ENCODE results near the gene ATP8B3.

The ATP8B3 gene

DNA sequence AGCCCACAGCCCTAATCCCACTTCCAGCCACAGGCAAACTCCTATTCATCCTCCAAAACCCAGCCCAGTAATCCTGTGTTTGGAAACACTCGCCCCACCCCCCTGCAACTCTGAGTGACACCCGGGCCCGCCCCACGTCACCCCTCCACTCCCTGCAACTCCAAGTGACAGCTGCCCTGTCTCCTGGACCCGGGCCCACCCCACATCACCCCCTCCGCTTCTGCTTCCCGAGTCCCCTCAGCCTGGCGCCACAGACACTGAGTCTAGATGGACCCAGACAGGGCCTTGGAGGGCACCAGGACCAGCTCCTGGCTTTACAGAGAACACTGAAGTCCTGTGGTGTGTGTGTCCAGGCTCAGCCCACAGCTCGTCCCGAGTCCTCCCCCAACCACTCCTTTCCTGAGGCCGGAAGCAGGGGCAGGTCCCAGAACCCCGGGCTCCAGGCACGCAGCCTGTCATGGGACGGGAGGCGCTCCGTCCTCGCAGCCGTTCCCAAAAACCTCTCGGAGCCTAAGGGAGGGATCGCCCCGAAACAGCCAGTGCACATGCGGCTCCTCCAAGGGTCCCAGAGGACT is 28.6 kb upstream of the ATP8B3 start:
- H3K23ac ChIP-seq (ENCODE audit: low read length): no peak overlapping the region
- H3K9ac ChIP-seq (ENCODE audit: low read length): no peak overlapping the region
- no peak overlapping the region for H2BK5ac ChIP-seq (ENCODE audit: low read length)
- no peak for DNase-seq
- no peak overlapping the region for H3K18ac ChIP-seq (ENCODE audit: low read length)
- no peaks in the 10 kb centered on the region for H3K4me1 ChIP-seq (ENCODE audit: control insufficient read depth, low read depth, low read length)
- H3K4me2 ChIP-seq (ENCODE audit: low read length): no peak overlapping the region
- no peak overlapping the region for H2BK15ac ChIP-seq (replicated peaks; ENCODE audit: low read depth)
- H3K56ac ChIP-seq (ENCODE audit: low read length): no peak overlapping the region
- no peak overlapping the region for H2AK5ac ChIP-seq (ENCODE audit: low read length)
- H3K79me2 ChIP-seq (ENCODE audit: control insufficient read depth, insufficient read depth, low read length): peaks cover 67% of the 10 kb centered on the region
- WGBS (ENCODE audit: extremely low coverage, insufficient coverage, low lambda C conversion rate): no CpG with 5 or more reads among the region's 22 CpGs
- H2BK120ac ChIP-seq (ENCODE audit: low read depth, low read length): no peak overlapping the region
- H4K5ac ChIP-seq (ENCODE audit: low read length): no peak overlapping the region
- H3K4me3 ChIP-seq (ENCODE audit: low read length): no peak overlapping the region
- no peaks in the 10 kb centered on the region for H3K36me3 ChIP-seq (ENCODE audit: control insufficient read depth, insufficient read depth, low read length)
- H4K8ac ChIP-seq (ENCODE audit: low read depth, low read length): no peak overlapping the region
- no peak overlapping the region for H3K27ac ChIP-seq (ENCODE audit: low read depth, low read length)
- H3K79me1 ChIP-seq (ENCODE audit: low read length): peaks cover 32% of the 10 kb centered on the region
- H3K27me3 ChIP-seq (ENCODE audit: insufficient read depth, low read length, poor library complexity): no peaks in the 10 kb centered on the region
- no peak overlapping the region for H3K4ac ChIP-seq (ENCODE audit: low read depth, low read length)

DNA sequence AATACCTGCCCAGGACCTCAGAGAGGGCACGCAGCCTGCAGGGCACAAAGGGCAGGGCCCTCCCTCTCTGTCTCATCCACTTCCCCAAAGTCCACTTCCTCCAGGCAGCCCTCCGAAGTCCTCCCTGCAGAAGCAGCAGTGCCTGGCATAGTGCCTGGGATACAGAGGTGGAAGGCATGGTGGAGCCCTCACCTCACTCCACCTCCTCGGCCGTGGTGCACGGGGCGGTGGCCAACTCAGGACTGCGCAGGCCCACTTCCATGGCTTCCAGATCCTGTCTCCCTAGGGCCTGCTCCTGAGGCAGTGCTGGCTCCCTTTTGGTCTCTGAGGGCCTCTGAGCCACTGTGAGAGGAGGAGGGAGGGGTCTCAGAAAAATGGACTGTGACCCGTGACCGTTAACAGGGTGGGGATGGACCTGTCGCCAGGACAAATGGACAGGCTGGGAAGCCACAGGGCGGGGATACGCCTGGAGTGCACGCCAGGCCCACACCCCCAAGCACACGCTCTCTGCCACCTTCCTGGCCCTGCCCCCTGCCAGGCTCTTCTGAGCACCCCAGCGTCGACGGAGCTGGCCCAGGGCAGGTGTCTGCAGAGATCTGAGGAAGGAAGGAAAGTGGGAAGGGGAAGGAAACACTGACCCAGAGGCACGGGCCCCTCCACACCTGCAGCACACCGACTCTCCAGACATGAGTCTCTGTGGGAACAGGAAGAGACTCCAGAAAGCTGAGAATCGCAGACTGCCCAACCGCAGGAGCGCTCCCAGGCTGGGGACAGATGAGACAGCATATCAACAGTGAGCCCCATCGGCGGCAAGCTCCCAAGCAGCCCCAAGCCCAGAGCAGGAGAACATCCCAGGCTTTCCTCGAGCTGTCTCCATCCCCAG is 27.8 kb upstream of the ATP8B3 start:
- no peak overlapping the region for H4K8ac ChIP-seq (ENCODE audit: low read depth, low read length)
- H4K5ac ChIP-seq (ENCODE audit: low read length): no peak overlapping the region
- H2BK15ac ChIP-seq (replicated peaks; ENCODE audit: low read depth): no peak overlapping the region
- no peaks in the 10 kb centered on the region for H3K27me3 ChIP-seq (ENCODE audit: insufficient read depth, low read length, poor library complexity)
- no peak overlapping the region for H3K23ac ChIP-seq (ENCODE audit: low read length)
- no peak overlapping the region for H2AK5ac ChIP-seq (ENCODE audit: low read length)
- H3K36me3 ChIP-seq (ENCODE audit: control insufficient read depth, insufficient read depth, low read length): no peaks in the 10 kb centered on the region
- H3K79me1 ChIP-seq (ENCODE audit: low read length): peaks cover 34% of the 10 kb centered on the region
- DNase-seq: no peak
- H2BK5ac ChIP-seq (ENCODE audit: low read length): no peak overlapping the region
- WGBS (ENCODE audit: extremely low coverage, insufficient coverage, low lambda C conversion rate): no CpG with 5 or more reads among the region's 25 CpGs
- H2BK120ac ChIP-seq (ENCODE audit: low read depth, low read length): no peak overlapping the region
- H3K4me2 ChIP-seq (ENCODE audit: low read length): no peak overlapping the region
- H3K79me2 ChIP-seq (ENCODE audit: control insufficient read depth, insufficient read depth, low read length): peaks cover 61% of the 10 kb centered on the region
- H3K18ac ChIP-seq (ENCODE audit: low read length): no peak overlapping the region
- no peak overlapping the region for H3K9ac ChIP-seq (ENCODE audit: low read length)
- H3K4me3 ChIP-seq (ENCODE audit: low read length): no peak overlapping the region
- H3K4me1 ChIP-seq (ENCODE audit: control insufficient read depth, low read depth, low read length): no peaks in the 10 kb centered on the region
- no peak overlapping the region for H3K4ac ChIP-seq (ENCODE audit: low read depth, low read length)
- no peak overlapping the region for H3K56ac ChIP-seq (ENCODE audit: low read length)
- no peak overlapping the region for H3K27ac ChIP-seq (ENCODE audit: low read depth, low read length)

DNA sequence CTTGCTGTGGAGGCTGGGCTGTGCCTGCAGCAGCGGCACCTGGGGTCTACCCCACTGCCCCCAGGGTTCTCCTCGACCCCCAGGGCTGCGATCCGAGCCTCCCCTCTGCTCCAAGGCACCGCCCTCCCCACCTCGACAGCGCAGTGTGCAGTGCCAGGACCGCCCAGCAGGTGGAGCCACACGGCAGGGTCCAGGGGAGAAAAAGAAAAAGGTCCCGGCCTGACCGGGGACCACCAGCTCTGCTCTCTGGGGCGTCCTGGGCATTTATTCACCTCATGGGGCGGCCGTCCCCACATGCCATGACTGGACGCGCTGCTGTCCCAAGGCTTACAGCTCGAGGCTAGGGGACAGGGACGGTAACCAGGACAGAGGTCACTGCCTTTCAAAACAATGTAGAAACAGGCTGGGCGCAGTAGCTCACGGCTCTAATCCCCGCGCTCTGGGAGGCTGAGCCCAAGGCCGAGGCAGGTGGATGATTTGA is 25.6 kb upstream of the ATP8B3 start:
- Histone ChIP-seq H3K79me2 (ENCODE audit: control insufficient read depth, insufficient read depth, low read length) (peaks cover 43% of the 10 kb centered on the region), H3K36me3 (ENCODE audit: control insufficient read depth, insufficient read depth, low read length) (no peaks in the 10 kb centered on the region), H3K9ac (ENCODE audit: low read length) (peak overlapping the region; percentile 32), H4K5ac (ENCODE audit: low read length) (no peak overlapping the region), H3K4me1 (ENCODE audit: control insufficient read depth, low read depth, low read length) (no peaks in the 10 kb centered on the region), H3K4ac (ENCODE audit: low read depth, low read length) (no peak overlapping the region), H3K23ac (ENCODE audit: low read length) (no peak overlapping the region), H3K18ac (ENCODE audit: low read length) (no peak overlapping the region), H3K4me3 (ENCODE audit: low read length) (no peak overlapping the region), H2BK120ac (ENCODE audit: low read depth, low read length) (no peak overlapping the region), H2BK5ac (ENCODE audit: low read length) (no peak overlapping the region), H3K4me2 (ENCODE audit: low read length) (no peak overlapping the region), H3K27me3 (ENCODE audit: insufficient read depth, low read length, poor library complexity) (no peaks in the 10 kb centered on the region), H3K56ac (ENCODE audit: low read length) (peak overlapping the region; percentile 60), H2AK5ac (ENCODE audit: low read length) (no peak overlapping the region), H3K27ac (ENCODE audit: low read depth, low read length) (no peak overlapping the region), H4K8ac (ENCODE audit: low read depth, low read length) (no peak overlapping the region), H3K79me1 (ENCODE audit: low read length) (peaks cover 28% of the 10 kb centered on the region), H2BK15ac (replicated peaks; ENCODE audit: low read depth) (no peak overlapping the region)
- no CpG with 5 or more reads among the region's 23 CpGs for WGBS (ENCODE audit: extremely low coverage, insufficient coverage, low lambda C conversion rate)
- peak; percentile 58 for DNase-seq

DNA sequence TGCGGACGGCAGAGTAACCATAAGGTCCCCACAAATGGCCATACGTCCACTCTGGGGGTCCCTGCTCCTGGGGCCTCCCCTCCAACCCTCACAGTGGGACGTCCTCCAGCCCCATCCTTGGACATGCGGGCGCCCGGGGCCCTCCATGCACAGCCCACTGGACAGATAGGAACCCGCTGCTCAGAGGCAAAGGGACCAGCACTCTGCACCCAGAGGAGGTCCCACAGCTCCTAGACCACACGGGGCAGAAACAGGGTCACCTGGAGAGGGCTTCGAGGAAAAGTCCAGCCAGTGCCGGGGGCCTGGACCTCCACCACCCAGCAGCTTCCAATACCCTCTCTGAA is 25.1 kb upstream of the ATP8B3 start:
- no peak overlapping the region for H2BK5ac ChIP-seq (ENCODE audit: low read length)
- no peak overlapping the region for H2BK15ac ChIP-seq (replicated peaks; ENCODE audit: low read depth)
- H3K27ac ChIP-seq (ENCODE audit: low read depth, low read length): no peak overlapping the region
- peaks cover 38% of the 10 kb centered on the region for H3K79me2 ChIP-seq (ENCODE audit: control insufficient read depth, insufficient read depth, low read length)
- no peaks in the 10 kb centered on the region for H3K36me3 ChIP-seq (ENCODE audit: control insufficient read depth, insufficient read depth, low read length)
- H3K4me3 ChIP-seq (ENCODE audit: low read length): no peak overlapping the region
- H3K18ac ChIP-seq (ENCODE audit: low read length): no peak overlapping the region
- H4K8ac ChIP-seq (ENCODE audit: low read depth, low read length): no peak overlapping the region
- H3K4ac ChIP-seq (ENCODE audit: low read depth, low read length): no peak overlapping the region
- WGBS (ENCODE audit: extremely low coverage, insufficient coverage, low lambda C conversion rate): no CpG with 5 or more reads among the region's 11 CpGs
- no peak overlapping the region for H2AK5ac ChIP-seq (ENCODE audit: low read length)
- DNase-seq: no peak
- peaks cover 27% of the 10 kb centered on the region for H3K79me1 ChIP-seq (ENCODE audit: low read length)
- H3K56ac ChIP-seq (ENCODE audit: low read length): no peak overlapping the region
- H3K4me1 ChIP-seq (ENCODE audit: control insufficient read depth, low read depth, low read length): no peaks in the 10 kb centered on the region
- H3K23ac ChIP-seq (ENCODE audit: low read length): no peak overlapping the region
- no peaks in the 10 kb centered on the region for H3K27me3 ChIP-seq (ENCODE audit: insufficient read depth, low read length, poor library complexity)
- no peak overlapping the region for H3K9ac ChIP-seq (ENCODE audit: low read length)
- no peak overlapping the region for H4K5ac ChIP-seq (ENCODE audit: low read length)
- no peak overlapping the region for H3K4me2 ChIP-seq (ENCODE audit: low read length)
- H2BK120ac ChIP-seq (ENCODE audit: low read depth, low read length): no peak overlapping the region

DNA sequence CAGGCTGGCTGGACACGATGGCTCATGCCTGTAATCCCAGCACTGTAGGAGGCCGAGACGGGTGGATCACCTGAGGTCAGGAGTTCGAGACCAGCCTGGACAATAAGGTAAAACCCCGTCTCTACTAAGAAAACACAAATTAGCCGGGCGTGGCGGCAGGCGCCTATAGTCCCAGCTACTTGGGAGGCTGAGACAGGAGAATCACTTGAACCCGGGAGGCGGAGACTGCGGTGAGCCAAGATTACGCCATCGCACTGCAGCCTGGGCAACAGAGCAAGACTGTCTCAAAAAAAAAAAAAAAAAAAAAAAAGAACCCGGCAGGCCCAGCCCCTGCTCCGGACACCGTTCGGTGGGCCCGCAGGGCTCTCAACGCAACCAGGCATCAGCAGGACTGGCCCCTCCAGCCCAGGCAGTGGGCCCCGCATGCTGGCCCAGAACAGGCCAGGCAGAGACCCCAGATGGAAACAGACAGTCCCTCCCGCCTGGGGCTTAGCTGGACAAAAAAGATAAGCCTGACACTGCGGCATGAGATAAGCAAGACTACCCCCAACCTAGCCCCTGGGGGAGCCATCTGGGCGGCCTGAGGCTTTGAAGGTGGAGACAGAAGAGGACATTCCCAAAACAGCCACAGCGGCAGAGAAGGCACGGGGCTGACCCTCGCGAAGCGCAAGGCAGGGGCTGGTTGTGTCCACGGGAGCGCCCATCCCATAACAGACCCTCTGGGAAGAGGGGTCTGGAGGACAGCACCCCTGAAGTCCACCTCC is 24.6 kb upstream of the ATP8B3 start:
- H3K23ac ChIP-seq (ENCODE audit: low read length): no peak overlapping the region
- H2AK5ac ChIP-seq (ENCODE audit: low read length): no peak overlapping the region
- no peak overlapping the region for H4K5ac ChIP-seq (ENCODE audit: low read length)
- no peak for DNase-seq
- no CpG with 5 or more reads among the region's 31 CpGs for WGBS (ENCODE audit: extremely low coverage, insufficient coverage, low lambda C conversion rate)
- H2BK120ac ChIP-seq (ENCODE audit: low read depth, low read length): no peak overlapping the region
- H3K79me1 ChIP-seq (ENCODE audit: low read length): peaks cover 31% of the 10 kb centered on the region
- no peaks in the 10 kb centered on the region for H3K4me1 ChIP-seq (ENCODE audit: control insufficient read depth, low read depth, low read length)
- no peaks in the 10 kb centered on the region for H3K27me3 ChIP-seq (ENCODE audit: insufficient read depth, low read length, poor library complexity)
- H2BK5ac ChIP-seq (ENCODE audit: low read length): no peak overlapping the region
- H3K4ac ChIP-seq (ENCODE audit: low read depth, low read length): no peak overlapping the region
- no peaks in the 10 kb centered on the region for H3K36me3 ChIP-seq (ENCODE audit: control insufficient read depth, insufficient read depth, low read length)
- no peak overlapping the region for H3K9ac ChIP-seq (ENCODE audit: low read length)
- H3K4me2 ChIP-seq (ENCODE audit: low read length): no peak overlapping the region
- no peak overlapping the region for H3K56ac ChIP-seq (ENCODE audit: low read length)
- no peak overlapping the region for H2BK15ac ChIP-seq (replicated peaks; ENCODE audit: low read depth)
- H3K4me3 ChIP-seq (ENCODE audit: low read length): no peak overlapping the region
- no peak overlapping the region for H3K18ac ChIP-seq (ENCODE audit: low read length)
- H3K79me2 ChIP-seq (ENCODE audit: control insufficient read depth, insufficient read depth, low read length): peaks cover 37% of the 10 kb centered on the region
- H4K8ac ChIP-seq (ENCODE audit: low read depth, low read length): no peak overlapping the region
- no peak overlapping the region for H3K27ac ChIP-seq (ENCODE audit: low read depth, low read length)
